Activated CD4-positive, alpha-beta T cell treated with anti-CD3 and anti-CD28 coated beads, Interleukin-2, amount 50 U/mL, for 16 hours (primary cell): ENCODE results near the gene LDLRAD4.

Source experiments
- DNase-seq: peaks from one replicate; pipeline ENCODE4 v3.0.0-alpha.2; 2020

LDLRAD4 gene

GRCh38 chr18:13392899-13393298, 174.3 kb downstream of the LDLRAD4 start:
- DNase-seq, result no peak

- no peak for DNase-seq
These were observed 174.8 kb downstream of the LDLRAD4 start for GRCh38 chr18:13393338-13393737.

- no peak for DNase-seq
These were observed 176.2 kb downstream of the LDLRAD4 start for GRCh38 chr18:13394801-13395200.

- no peak for DNase-seq
These were observed 177.0 kb downstream of the LDLRAD4 start for GRCh38 chr18:13395577-13395976.

DNA sequence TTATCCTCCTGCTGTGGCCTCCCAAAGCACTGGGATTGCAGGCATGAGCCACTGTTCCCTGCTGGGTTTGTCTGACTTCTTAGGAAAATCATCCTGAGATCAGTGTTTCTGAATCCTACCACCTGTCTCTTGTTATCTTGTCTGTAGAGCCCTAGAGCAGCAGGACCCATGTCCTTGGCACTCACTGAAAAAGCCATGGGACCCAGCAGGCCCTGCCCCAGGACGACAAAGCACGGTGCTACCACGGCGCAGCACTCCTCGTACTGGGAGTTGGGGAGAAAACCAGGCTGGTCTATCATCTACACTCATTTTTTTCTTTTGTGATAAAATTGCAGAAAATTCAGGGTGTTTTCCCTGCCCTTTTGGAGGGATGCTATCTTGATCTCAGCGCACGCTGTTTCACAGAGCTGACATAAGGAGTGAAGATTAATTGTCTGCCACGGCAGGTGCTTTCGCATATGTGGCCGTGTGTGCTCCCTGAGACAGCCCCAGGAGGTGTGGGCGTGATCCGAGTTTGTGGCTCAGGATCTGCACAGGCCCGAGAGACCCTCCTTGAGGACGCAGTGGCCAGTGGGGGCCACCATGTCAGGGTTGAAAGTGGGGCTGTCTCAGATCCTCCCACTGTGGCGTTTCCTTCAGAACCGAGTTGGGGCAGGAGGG, 179.1 kb downstream of the LDLRAD4 start:
- DNase-seq, result no peak

DNA sequence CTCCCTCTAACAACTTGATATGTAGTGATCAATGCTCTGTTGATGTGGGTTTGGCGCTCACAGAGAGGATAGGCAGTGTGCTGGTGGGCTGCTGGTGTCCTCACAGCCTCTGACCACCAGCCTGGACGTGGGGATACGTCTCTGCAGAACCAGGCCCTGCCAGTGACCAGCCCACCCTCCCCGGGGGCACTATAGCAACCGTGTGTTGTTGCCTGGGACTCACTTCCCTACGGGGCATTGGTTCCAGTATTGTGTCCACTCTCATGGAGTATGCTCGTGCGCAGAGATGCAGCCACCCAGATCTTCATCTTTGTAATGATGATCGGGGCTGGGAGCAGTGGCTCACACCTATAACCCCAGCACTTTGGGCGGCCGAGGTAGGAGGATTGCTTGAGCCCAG, 180.1 kb downstream of the LDLRAD4 start:
- no peak for DNase-seq

DNA sequence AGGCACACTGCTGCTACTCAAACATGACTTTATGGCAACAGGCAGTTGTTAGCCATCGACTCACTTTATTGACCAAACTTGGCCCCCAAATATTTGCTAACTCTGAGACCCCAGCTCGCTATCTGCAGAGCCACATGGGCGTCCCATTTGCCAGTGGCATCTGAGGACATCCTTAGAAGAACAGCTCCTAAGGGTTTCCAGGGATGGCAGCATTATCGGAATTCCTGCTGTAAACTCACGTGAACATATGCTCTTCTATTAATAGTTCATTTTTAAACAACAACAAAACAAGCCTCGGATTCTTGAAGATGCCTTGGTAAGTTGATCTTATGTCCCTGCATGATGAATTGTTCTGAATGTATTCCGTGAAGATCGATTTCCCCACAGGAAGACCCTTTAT, 181.0 kb downstream of the LDLRAD4 start:
- no peak for DNase-seq

DNA sequence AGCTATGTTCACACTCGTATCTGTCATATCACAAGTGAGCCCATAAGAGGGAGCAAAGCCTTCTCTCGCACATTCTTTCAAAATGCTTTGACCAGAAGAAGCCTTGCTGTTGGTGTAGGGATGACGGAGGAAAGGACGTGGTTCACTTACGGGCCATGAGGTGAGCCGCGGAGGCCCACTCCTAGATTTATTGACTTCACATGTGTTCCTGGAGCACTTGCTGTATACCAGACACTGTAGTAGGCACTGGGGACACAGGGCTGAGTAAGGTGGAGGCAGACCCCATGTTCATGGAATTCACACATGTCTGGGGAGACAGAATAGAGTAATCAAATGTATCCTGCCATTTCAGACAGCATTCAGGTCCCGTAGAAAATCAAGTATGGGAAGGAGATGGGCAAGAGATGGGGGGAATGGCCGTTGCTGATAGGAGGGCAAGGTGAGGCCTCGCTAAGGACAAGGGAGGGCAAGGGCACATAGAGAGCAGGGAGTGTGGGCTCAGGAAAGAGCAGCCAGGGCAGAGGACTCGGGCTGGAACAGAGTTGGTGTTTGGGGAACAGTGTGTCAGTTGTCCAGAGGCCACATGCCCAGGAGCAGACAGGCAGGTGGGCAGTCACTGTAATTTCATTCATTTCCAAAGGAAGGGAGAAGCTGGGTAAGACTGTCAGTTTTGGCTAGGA, 182.2 kb downstream of the LDLRAD4 start:
- DNase-seq, result no peak

DNA sequence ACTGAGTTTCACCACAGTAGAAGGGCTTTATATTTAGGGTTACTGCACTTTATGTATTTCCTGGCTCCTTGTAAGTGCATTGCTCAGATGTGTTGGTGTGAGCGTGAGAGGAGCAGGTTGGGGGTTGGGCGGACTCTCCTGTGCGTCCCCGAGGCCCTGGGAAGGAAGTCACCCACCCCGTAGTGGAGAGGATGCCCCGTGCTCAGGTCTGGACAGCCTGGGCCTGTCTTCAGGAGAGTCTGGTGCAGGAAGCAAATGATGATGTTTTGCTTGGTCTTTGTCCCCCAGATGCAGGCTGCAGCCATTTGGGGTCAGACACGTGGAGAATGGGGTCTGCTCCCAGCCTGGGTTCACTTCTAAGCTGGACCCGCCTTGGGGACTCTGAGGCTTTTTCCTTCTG, 182.8 kb downstream of the LDLRAD4 start:
- DNase-seq, result no peak

DNA sequence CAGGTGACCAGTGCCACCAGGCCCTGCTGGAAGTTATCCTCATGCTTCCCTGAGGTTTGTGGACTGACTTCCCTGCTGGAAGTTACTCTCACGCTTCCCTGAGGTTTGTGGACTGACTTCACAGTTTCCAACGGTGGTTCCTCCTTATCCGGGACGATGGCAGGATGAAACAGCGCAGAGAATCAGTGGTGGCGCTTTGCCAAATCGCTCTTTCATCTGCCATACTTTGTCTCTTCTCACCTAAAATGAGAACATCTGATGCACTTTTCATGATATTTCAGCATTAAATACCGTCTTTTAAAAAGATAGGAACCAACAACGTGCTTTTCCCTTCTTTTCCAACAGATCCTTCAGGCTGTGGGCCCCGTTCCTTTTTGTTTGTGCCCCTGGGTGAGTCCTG, 183.3 kb downstream of the LDLRAD4 start:
- DNase-seq, result no peak

DNA sequence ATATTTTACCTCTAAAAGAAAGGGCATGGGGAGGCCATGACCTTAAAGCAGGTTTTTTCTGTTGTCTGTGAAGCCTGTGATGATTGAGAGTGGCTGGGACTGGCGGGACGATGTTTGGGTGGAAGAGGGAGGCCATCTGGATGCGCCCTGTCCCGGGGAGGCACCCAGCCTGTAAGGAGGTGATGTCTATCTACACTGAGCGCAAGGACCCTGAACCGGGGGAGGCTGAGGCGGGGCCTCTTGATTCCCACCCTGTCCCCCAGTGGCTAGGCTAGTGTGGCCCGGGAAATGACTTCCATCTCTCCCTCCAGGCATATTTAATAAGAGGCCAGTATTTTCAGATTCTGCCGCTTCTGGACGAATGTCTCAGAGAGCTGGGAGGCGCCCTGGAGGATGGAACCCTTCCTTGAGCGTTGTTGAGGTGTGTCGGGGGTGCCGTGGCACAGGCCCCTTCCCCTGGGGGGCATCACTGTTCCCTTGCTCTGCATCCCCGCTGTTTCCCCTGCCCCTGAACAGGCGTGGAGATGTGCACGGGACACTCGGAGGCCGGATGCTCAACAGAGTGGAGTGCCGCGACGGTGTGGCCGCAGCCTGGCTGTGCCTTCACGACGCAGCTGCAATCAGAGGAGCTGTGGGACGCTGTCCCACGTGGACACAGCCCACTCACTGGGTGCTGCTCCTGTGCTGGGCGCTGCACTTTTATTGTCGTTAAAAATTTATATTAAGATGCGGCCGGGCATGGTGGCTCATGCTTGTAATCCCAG, 185.4 kb downstream of the LDLRAD4 start:
- DNase-seq, result no peak

- no peak for DNase-seq
These were observed 186.9 kb downstream of the LDLRAD4 start for GRCh38 chr18:13405305-13406038.

GRCh38 chr18:13406049-13406615, 187.6 kb downstream of the LDLRAD4 start:
- DNase-seq, result no peak

DNA sequence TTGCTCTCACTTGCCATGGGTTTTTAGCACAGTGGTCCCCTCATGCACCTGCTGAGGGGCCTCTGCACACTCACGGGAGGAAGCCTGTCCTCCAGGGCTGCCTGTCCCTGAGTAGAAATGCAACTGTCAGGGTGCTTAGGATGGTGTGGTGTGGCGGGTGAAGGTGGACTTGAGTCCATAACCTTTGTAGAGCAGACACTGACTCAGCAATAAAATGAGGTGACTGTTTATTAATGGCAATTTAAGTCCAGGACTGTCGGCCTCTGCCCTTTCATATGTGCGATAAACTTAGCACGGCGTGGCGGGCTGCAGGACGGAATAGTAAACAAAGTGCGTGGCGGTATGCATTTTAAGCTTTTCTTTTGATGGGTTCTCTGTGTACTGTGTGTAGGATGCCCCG, 188.2 kb downstream of the LDLRAD4 start:
- no peak for DNase-seq

- DNase-seq, result no peak
These were observed 188.9 kb downstream of the LDLRAD4 start for GRCh38 chr18:13407484-13407883.

GRCh38 chr18:13409026-13409425, 190.5 kb downstream of the LDLRAD4 start:
- DNase-seq, result no peak

- no peak for DNase-seq
These were observed 191.4 kb downstream of the LDLRAD4 start for GRCh38 chr18:13409997-13410396.

GRCh38 chr18:13410471-13410870, 191.9 kb downstream of the LDLRAD4 start:
- DNase-seq, result no peak

DNA sequence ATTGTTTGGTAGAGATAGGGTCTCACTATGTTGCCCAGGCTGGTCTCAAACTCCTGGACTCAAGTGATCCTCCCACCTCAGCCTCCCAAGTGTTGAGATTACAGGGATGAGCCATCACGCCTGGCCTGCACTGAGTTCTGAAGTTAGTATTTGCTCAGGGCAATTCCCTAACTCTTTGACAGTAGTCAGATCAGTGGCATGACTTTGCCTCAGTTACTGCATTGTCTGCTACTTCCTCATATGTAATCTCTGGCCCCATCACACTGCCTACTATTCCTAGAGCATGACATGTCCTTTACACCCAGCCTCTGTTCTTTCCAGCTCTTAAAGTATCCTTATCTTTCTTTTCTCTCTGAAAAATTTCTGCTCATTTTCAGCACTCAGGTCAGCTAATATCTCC, 193.5 kb downstream of the LDLRAD4 start:
- no peak for DNase-seq

- DNase-seq, result no peak
These were observed 194.3 kb downstream of the LDLRAD4 start for GRCh38 chr18:13412901-13413300.

- no peak for DNase-seq
These were observed 195.5 kb downstream of the LDLRAD4 start for GRCh38 chr18:13414102-13414501.

DNA sequence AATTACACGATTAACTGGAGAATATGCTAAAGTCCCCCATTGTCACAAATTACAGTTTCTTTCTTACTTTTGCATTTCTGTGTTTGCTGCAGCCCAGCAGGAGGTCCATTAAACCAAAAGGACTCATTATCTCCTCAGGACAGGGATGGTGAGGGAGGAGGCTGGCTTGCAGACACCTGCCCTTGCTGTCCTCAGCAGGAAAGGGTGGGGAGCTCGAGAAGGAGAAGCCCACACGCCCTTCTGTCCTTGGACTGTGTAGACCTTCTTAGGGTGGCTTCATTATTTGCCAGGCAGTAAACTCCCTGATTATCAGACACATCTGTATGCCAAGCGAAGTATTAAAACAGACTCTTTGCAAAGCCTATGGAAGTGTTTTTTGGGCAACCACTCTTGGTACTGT, 196.0 kb downstream of the LDLRAD4 start:
- DNase-seq, result no peak

GRCh38 chr18:13415736-13416135, 197.2 kb downstream of the LDLRAD4 start:
- DNase-seq, result no peak
